Activated naive CD8-positive, alpha-beta T cell treated with anti-CD3 and anti-CD28 coated beads, Interleukin-2, amount 50 U/mL, for 16 hours (primary cell): Measurements from ENCODE around the gene DNAJC10.

Experiments used
- DNase-seq: peaks from one replicate; pipeline ENCODE4 v3.0.0-alpha.2; 2020; ENCODE audit warnings: low read depth, low spot score

DNAJC10 gene

GRCh38 chr2:182833084-182833854 lies 117.2 kb downstream of the DNAJC10 start:
- no peak for DNase-seq

GRCh38 chr2:182834293-182834692 lies 118.2 kb downstream of the DNAJC10 start:
- no peak for DNase-seq

GRCh38 chr2:182836451-182836850 lies 120.4 kb downstream of the DNAJC10 start:
- no peak for DNase-seq
